Stimulated activated CD4-positive, alpha-beta T cell treated with anti-CD3 and anti-CD28 coated beads, TNF-alpha, amount 100 ng/mL, for 1 hour (primary cell): ENCODE measurements around the gene CEBPA.
A peak's percentile ranks its signal among the peaks of the same experiment; 100 is the strongest.

Experiments used
- DNase-seq, 3 donors: peaks; one replicate each; pipeline ENCODE4 v3.0.0-alpha.2; 2020; ENCODE audit warnings: low read depth in 3 of 3, low spot score in 1 of 3

CEBPA gene

GRCh38 chr19:33302175-33302973, at the start of gene CEBPA:
TSS of gene CEBPA (minus strand) at chr19:33302534. CDS start at chr19:33302414, 120 bp downstream.
- peak in 2 of 3 donors; percentile 9 to 47 for DNase-seq

GRCh38 chr19:33350538-33351309, 48.4 kb upstream of the CEBPA start:
- DNase-seq = no peak

GRCh38 chr19:33349319-33350289, 47.3 kb upstream of the CEBPA start:
- no peak for DNase-seq

DNA sequence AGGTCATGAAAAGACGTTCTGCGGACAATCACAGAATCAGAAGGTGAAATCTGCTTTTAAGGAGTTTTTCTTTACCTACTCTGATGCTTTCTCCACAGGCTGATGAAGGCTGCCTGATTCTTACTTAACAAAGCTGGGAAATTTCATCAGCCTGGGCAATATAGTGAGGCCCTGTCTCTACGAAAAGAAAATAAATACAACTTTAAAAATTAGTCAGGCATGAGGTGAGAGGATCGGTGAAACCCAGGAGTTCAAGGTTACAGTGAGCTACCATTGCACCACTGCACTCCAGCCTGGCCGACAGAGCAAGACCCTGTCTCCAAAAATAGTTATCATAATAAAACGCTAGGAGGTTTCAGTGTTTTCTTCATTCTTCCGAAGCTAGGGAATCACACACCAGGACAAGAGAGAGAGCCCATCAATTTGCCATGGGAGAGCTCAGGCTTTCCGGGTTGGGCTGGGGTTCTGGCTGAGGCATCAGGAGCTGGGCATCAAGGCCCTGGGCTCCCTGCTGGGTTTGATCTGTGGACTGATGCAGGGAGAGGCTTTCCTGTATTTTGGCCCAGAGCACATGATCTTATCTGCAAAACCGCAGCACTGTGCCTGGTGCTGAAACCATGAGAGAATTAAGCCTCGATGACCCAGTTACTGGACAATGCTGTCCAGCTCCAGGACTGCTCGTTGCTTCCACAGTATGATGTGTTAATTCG, 46.1 kb upstream of the CEBPA start:
- no peak for DNase-seq

DNA sequence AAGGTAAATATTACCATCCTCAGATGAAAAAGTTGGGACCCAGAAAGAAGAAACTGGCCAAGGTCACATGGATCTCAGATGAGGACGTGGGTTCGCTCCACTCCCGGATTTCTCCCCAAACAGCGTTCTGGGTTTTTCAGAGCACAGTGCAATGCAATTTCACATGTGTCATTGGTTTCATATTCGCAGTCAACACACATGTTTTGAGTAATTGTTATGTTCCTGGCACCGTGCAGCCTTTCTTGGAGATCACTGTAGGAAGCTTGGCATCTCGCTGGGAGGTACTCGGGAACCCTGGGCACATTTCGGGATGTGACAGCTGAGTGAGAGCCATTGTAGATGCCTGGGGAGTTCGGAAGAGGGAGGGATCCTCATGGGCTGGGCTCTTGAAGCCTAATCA, 45.0 kb upstream of the CEBPA start:
- DNase-seq = no peak

DNA sequence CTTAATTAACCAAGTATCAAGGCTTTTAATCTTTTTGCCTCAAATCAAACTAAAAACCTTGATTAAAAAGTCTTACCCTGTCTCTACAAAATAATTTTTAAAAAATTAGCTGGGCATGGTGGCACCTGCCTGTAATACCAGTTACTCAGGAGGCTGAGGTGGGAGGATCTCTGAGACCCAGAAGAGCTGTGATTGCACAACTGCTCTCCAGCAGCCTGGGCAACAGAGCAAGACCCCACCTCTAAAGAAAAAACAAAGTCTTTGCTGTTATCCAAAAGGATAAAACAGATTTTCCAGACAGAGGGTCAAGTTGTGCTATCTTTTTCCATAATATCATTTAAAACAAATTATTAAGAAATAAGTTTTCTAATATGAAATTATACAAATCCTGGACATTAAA, 44.3 kb upstream of the CEBPA start:
- no peak for DNase-seq

GRCh38 chr19:33345163-33345562, 42.8 kb upstream of the CEBPA start:
- DNase-seq = no peak

DNA sequence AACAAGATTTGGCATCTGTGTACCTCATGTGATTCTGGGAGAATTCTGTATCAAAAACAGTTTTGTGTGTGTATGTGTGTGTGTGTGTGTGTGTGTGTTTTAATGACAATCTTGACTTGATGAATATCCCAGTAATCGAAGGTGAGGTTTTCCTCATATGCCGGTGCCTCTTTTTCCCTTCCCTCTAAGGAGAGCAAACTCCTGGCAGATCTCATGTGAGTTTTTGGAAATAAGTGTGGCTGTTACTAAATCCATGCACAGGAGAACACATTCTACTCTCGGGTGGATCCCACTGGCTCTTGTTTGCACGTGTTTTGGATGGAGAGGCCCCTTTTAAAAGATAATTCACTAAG, 42.2 kb upstream of the CEBPA start:
- DNase-seq = no peak

DNA sequence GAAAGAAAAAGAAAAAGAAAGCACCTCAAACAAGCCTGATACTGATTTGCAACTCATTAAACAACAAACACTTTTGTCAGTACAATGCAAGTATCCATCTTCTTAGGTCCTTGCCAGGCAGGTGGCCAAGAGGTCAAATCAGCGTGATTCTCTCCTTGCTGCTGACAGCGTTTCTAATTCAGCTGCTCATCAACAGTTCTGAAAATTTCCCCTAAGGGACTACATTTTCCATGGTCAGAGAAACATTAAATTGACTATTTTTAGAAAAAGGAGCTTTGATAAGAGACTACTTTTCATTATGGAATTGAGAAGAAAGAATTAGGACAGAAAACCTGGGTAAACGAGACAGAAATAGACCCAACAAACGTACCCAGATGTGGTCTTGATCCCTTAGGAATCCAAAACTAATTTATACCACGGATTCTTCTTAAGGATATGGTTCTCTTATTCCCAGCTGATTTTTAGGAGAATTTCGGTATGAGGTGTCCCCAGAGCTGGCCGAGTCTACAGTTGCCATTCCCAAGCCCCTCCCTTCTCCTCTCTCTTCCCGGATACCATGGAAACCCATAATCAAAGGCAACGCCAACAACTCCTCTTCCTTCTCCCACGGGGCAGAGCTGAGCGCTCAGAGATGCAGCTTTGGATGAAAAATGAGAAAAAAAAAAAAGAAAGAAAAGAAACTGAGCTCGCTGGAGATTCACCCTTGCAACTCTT, 41.7 kb upstream of the CEBPA start:
- no peak for DNase-seq

GRCh38 chr19:33343301-33343700, 41.0 kb upstream of the CEBPA start:
- DNase-seq = no peak

DNA sequence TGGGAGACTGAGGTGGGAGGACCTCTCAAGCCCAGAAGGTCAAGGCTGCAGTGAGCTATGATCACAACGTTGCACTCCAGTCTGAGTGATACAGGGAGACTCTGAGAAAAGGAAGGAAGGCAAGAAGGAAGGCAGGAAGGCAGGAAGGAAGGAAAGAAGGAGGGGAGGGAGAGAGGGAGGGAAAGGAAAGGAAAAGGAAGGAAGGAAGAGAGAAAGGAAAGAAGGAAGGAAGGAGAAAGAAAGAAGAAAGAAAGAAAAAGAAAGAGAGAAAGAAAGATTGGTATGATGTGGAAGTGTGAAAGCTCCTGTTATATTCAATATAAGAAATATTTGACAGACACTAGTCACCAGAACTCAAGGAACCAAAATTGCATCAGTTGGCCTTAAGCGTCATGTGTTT, 38.7 kb upstream of the CEBPA start:
- no peak for DNase-seq

DNA sequence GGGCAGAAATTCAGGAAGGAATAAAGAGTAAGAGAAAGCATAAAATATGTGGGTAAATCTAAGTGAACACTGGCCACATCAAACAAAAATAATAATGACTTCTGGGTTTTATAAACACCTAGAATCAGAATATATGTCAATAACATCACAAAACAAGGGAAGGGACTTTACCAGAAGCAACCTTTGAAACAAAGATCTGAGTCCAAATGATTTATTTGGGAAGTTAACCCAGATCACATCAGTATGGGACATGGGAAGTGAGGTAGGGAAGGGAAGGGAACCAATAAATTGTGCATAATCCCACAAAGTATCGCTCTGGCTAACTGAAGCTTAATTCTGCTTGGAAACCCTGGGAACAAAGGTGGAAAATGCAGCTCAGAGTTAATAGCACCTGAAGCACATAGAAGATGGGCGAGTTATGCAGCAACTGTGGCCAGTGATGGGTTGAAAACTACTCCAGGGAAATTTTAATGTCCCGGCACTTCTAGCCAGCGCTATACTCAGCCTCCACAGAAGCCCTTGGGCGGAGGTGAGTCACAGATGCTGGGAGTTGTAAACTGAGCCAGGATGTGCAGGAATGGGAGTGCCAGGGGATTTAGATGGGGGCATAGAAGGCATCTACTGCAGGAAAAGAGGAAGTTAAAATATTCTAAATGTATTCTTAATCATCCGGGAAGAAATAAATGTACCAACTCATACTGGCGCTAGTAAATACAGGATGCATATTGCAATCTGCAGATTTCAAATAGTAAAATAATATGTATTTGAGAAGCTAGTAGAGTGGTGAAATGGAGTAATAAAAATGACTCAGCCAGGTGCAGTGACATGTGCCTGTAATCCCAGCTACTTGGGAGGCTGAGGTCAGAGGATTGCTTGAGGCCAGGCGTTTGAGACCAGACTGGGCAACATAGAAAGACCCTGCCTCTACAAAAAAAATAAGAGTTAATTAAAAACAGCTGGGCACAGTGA, 37.0 kb upstream of the CEBPA start:
- DNase-seq = no peak

GRCh38 chr19:33335446-33335845, 33.1 kb upstream of the CEBPA start:
- no peak for DNase-seq

- DNase-seq = no peak
Measured at GRCh38 chr19:33334271-33334670, 31.9 kb upstream of the CEBPA start.

- DNase-seq = no peak
Measured at GRCh38 chr19:33333642-33334041, 31.3 kb upstream of the CEBPA start.

DNA sequence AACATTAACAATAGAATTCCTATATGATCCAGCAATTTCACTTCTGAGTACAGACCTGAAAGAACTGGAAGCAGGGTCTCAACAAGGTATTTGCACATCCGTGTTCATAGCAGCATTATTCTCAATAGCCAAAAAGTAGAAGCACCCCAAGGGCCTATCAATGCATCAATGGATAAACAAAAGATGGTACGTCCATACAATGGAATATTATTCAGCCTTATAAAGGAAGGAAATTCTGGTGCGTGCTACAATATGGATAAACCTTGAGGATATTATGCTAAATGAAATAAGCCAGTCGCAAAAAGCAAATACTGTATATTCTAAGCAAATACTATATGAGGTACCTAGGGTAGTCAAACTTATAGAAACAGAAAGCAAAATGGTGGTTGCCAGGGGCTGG, 30.8 kb upstream of the CEBPA start:
- no peak for DNase-seq

DNA sequence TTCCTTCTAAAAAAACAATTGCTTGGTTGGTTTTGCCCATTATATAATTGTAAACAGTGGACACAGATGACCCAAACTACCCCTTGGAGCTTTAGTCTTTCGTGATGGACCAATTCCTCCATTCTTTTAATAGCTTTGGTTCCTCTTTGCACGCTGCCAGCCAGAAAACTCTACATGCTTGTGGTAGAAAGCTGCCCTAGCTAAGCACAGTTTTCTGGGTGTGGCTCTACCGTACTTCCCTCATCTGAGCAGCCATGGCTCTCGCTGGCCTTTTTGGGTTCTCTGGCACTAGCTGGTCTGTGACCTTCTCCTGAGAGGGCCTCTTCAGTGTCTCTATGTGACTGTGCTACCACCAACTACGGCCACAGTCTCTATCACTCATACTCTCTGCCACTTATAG, 29.9 kb upstream of the CEBPA start:
- DNase-seq = no peak

DNA sequence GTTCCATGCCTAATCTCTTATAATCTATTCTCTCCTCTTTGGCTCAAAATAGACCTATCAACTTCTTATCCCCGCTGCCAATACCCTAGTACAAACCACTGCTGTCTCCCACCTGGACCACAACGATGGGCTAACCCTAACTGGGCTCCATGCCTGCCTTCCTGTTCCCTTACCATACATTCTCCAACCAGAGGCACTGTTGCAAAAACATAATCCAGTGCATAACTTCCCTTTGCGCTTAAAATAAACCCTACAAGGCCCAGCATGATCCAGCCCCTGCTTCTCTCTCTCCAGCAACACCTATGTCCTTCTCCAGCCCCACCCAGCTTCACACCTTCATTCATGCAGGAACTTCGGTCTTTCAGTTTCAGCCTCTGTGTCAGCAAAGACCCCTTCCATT, 27.4 kb upstream of the CEBPA start:
- no peak for DNase-seq

- no peak for DNase-seq
Measured at GRCh38 chr19:33329060-33329459, 26.7 kb upstream of the CEBPA start.
